Left ventricle myocardium inferior (tissue), 1 donor: Measurements from ENCODE around the gene WDR36. TPM values are rescaled to one million over a fixed set of nuclear protein-coding genes. Genes with fewer than 3 reads are reported as not detected.

ENCODE experiments used
- DNase-seq: peaks from one replicate; pipeline ENCODE4 v3.0.0-alpha.2; 2020
- H3K27ac ChIP-seq: fragments of 200-600 bp; replicated peaks from 2 replicates; pipeline ENCODE4 v1.8.0; 2021
- H3K27me3 ChIP-seq: fragments of 200-600 bp; 2 replicates; pipeline ENCODE4 v1.8.0; 2021; ENCODE audit warnings: low read depth
- H3K36me3 ChIP-seq: fragments of 200-600 bp; 2 replicates; pipeline ENCODE4 v1.8.0; 2021
- H3K4me1 ChIP-seq: fragments of 200-600 bp; 2 replicates; pipeline ENCODE4 v1.8.0; 2021
- H3K4me3 ChIP-seq: fragments of 200-600 bp; 2 replicates; pipeline ENCODE4 v1.8.0; 2021; ENCODE audit warnings: mild to moderate bottlenecking, moderate library complexity
- H3K9me3 ChIP-seq: fragments of 200-600 bp; replicated peaks from 2 replicates; pipeline ENCODE4 v1.8.0; 2021
- CTCF ChIP-seq: fragments of 200-600 bp; IDR thresholded peaks from 2 replicates; pipeline ENCODE4 v1.8.0; 2021; ENCODE audit warnings: antibody characterized with exemption, mild to moderate bottlenecking, borderline replicate concordance
- intact Hi-C: fragments of 100-400 bp; cut with micrococcal nuclease; formaldehyde crosslinking; loops from one replicate; pipeline ENCODE4 v1.11.0; 2022
- total RNA-seq: library from RNA; stranded (reverse); fragmentation: NEBNext Ultra II Directional; extraction: Animal tissue kit (Norgen Biotek cat#: 25700); gene quantifications from one replicate; pipeline ENCODE4 v1.2.1, GENCODE V29; 2021
- donor health status: DM: no; HTN: yes; CAD: no; lungs with severe emphysema.

WDR36 gene
- total RNA-seq, 1 donor from 2014 or later: 11.8 TPM

GRCh38 chr5:111167551-111167950 lies 75.4 kb downstream of the WDR36 start:
- Histone ChIP-seq H3K4me3 (no peak overlapping the region), H3K27me3 (peaks cover 3% of the 10 kb centered on the region), H3K36me3 (no peaks in the 10 kb centered on the region), H3K9me3 (no peaks in the 10 kb centered on the region), H3K27ac (peak overlapping the region; percentile 53), H3K4me1 (no peaks in the 10 kb centered on the region)
- no peak for DNase-seq
- intact Hi-C loops: no loop called here
- no peak for TF ChIP-seq CTCF

GRCh38 chr5:111168608-111169007 lies 76.5 kb downstream of the WDR36 start:
- H3K4me3 ChIP-seq: no peak overlapping the region

GRCh38 chr5:111169269-111169668 lies 77.1 kb downstream of the WDR36 start:
- Histone ChIP-seq H3K9me3 (no peaks in the 10 kb centered on the region), H3K4me3 (no peak overlapping the region), H3K36me3 (no peaks in the 10 kb centered on the region), H3K27ac (no peak overlapping the region), H3K27me3 (peaks cover 6% of the 10 kb centered on the region), H3K4me1 (no peaks in the 10 kb centered on the region)
- no peak for TF ChIP-seq CTCF
- intact Hi-C loops: no loop called here
- DNase-seq: no peak

More at GRCh38 chr5:111168608-111169007, 76.5 kb downstream of the WDR36 start:
- no peak for DNase-seq
- intact Hi-C loops: no loop called here
- H3K9me3 ChIP-seq: no peaks in the 10 kb centered on the region
- peaks cover 6% of the 10 kb centered on the region for H3K27me3 ChIP-seq
- H3K4me1 ChIP-seq: no peaks in the 10 kb centered on the region
- H3K36me3 ChIP-seq: no peaks in the 10 kb centered on the region
- H3K27ac ChIP-seq: peak overlapping the region; percentile 53
- TF ChIP-seq CTCF: no peak

GRCh38 chr5:111170279-111170678 lies 78.1 kb downstream of the WDR36 start:
- Histone ChIP-seq H3K9me3 (no peaks in the 10 kb centered on the region), H3K4me1 (no peaks in the 10 kb centered on the region), H3K4me3 (no peak overlapping the region), H3K27me3 (peaks cover 6% of the 10 kb centered on the region), H3K36me3 (no peaks in the 10 kb centered on the region), H3K27ac (no peak overlapping the region)
- no peak for TF ChIP-seq CTCF
- intact Hi-C loops: no loop called here
- DNase-seq: no peak

- H3K27me3 ChIP-seq: peaks cover 6% of the 10 kb centered on the region
- H3K9me3 ChIP-seq: no peaks in the 10 kb centered on the region
- TF ChIP-seq CTCF: no peak
- no peak overlapping the region for H3K27ac ChIP-seq
- no peak overlapping the region for H3K4me3 ChIP-seq
- intact Hi-C loops: no loop called here
- no peaks in the 10 kb centered on the region for H3K4me1 ChIP-seq
- no peak for DNase-seq
- no peaks in the 10 kb centered on the region for H3K36me3 ChIP-seq
These were observed 80.4 kb downstream of the WDR36 start for GRCh38 chr5:111172504-111172903.

- TF ChIP-seq CTCF: no peak
- H3K36me3 ChIP-seq: no peaks in the 10 kb centered on the region
These were observed 81.3 kb downstream of the WDR36 start for GRCh38 chr5:111173476-111173875.

More at GRCh38 chr5:111173476-111173875, 81.3 kb downstream of the WDR36 start:
- Histone ChIP-seq H3K4me1 (no peaks in the 10 kb centered on the region), H3K4me3 (no peak overlapping the region), H3K9me3 (no peaks in the 10 kb centered on the region), H3K27me3 (peaks cover 6% of the 10 kb centered on the region), H3K27ac (no peak overlapping the region)
- DNase-seq: no peak
- intact Hi-C loops: no loop called here
